Liver (tissue), 9 donors: ENCODE measurements around the gene TRIM36. TPM values are rescaled to one million over a fixed set of nuclear protein-coding genes. Genes with fewer than 3 reads are reported as not detected.

ENCODE experiments used
- DNase-seq: peaks from one replicate; pipeline ENCODE4 v3.0.0-alpha.2; 2017; ENCODE audit warnings: low spot score
- H3K27ac ChIP-seq, 2 donors: one replicate each; pipeline ENCODE4 v1.7.0; 2013; ENCODE audit warnings: inconsistent platforms in 2 of 2, low read length in 2 of 2, control low read depth in 1 of 2, low read depth in 1 of 2, mild to moderate bottlenecking in 1 of 2
- H3K27me3 ChIP-seq, 4 donors: one replicate each; pipeline versions ENCODE4 v1.6.1 to v1.7.0; 2013; ENCODE audit warnings: low read length in 3 of 4, inconsistent platforms in 1 of 4, mild to moderate bottlenecking in 1 of 4, moderate library complexity in 1 of 4; ENCODE audit not compliant: control insufficient read depth in 4 of 4, insufficient read depth in 4 of 4
- H3K36me3 ChIP-seq, 4 donors: one replicate each; pipeline versions ENCODE4 v1.6.1 to v1.7.0; 2013; ENCODE audit warnings: low read length in 3 of 4, mild to moderate bottlenecking in 3 of 4, low read depth in 1 of 4, moderate library complexity in 1 of 4; ENCODE audit not compliant: control insufficient read depth in 4 of 4, insufficient read depth in 3 of 4
- H3K4me1 ChIP-seq, 4 donors: one replicate each; pipeline versions ENCODE4 v1.6.1 to v1.7.0; 2013; ENCODE audit warnings: low read length in 3 of 4, mild to moderate bottlenecking in 3 of 4, moderate library complexity in 1 of 4; ENCODE audit not compliant: control insufficient read depth in 4 of 4, insufficient read depth in 4 of 4
- H3K4me3 ChIP-seq, 3 donors: one replicate each; pipeline versions ENCODE4 v1.6.1 to v1.7.0; 2013; ENCODE audit warnings: low read length in 3 of 3, control low read depth in 1 of 3, low read depth in 1 of 3, mild to moderate bottlenecking in 1 of 3
- H3K9ac ChIP-seq, 2 donors: one replicate each; pipeline ENCODE4 v1.7.0; 2013; ENCODE audit warnings: low read length in 2 of 2, mild to moderate bottlenecking in 2 of 2, moderate library complexity in 2 of 2, control low read depth in 1 of 2, low read depth in 1 of 2
- H3K9me3 ChIP-seq, 4 donors: one replicate each; pipeline versions ENCODE4 v1.6.1 to v1.7.0; 2013; ENCODE audit warnings: low read length in 3 of 4; ENCODE audit not compliant: control insufficient read depth in 4 of 4
- EGR1 ChIP-seq, 2 donors: IDR thresholded peaks; 2 replicates each; pipeline ENCODE4 v1.6.1; 2016 to 2018; ENCODE audit warnings: antibody characterized with exemption in 2 of 2, low read depth in 2 of 2
- FOXA1 ChIP-seq: IDR thresholded peaks from 2 replicates; pipeline ENCODE4 v1.6.1; 2016; ENCODE audit warnings: antibody characterized with exemption
- FOXA2 ChIP-seq: IDR thresholded peaks from 2 replicates; pipeline ENCODE4 v1.6.1; 2016; ENCODE audit warnings: antibody characterized with exemption
- GABPA ChIP-seq, 2 donors: IDR thresholded peaks in 1 of 2; conservative IDR thresholded peaks in 1 of 2; 2 replicates each; pipeline ENCODE4 v1.6.1; 2016; ENCODE audit warnings: antibody characterized with exemption in 2 of 2, mild to moderate bottlenecking in 1 of 2, moderate library complexity in 1 of 2
- HNF4A ChIP-seq, 2 donors: conservative IDR thresholded peaks; 2 replicates each; pipeline ENCODE4 v1.6.1; 2016; ENCODE audit warnings: antibody characterized with exemption in 2 of 2, mild to moderate bottlenecking in 2 of 2
- HNF4G ChIP-seq: IDR thresholded peaks from 2 replicates; pipeline ENCODE4 v1.6.1; 2016; ENCODE audit warnings: antibody characterized with exemption
- JUND ChIP-seq, 2 donors: IDR thresholded peaks; 2 replicates each; pipeline ENCODE4 v1.6.1; 2016; ENCODE audit warnings: antibody characterized with exemption in 2 of 2
- NR2F2 ChIP-seq: IDR thresholded peaks from 2 replicates; pipeline ENCODE4 v1.6.1; 2016; ENCODE audit warnings: antibody characterized with exemption
- RAD21 ChIP-seq, 2 donors: IDR thresholded peaks; 2 replicates each; pipeline ENCODE4 v1.6.1; 2016; ENCODE audit warnings: antibody characterized with exemption in 2 of 2, mild to moderate bottlenecking in 2 of 2
- RXRA ChIP-seq, 2 donors: IDR thresholded peaks; 2 replicates each; pipeline ENCODE4 v1.6.1; 2017 to 2018; ENCODE audit warnings: antibody characterized with exemption in 2 of 2, mild to moderate bottlenecking in 1 of 2
- SP1 ChIP-seq: IDR thresholded peaks from 2 replicates; pipeline ENCODE4 v1.6.1; 2018; ENCODE audit warnings: antibody characterized with exemption, mild to moderate bottlenecking
- TAF1 ChIP-seq: conservative IDR thresholded peaks from 2 replicates; pipeline ENCODE4 v1.6.1; 2016; ENCODE audit warnings: antibody characterized with exemption, mild to moderate bottlenecking
- YY1 ChIP-seq: IDR thresholded peaks from 2 replicates; pipeline ENCODE4 v1.6.1; 2016; ENCODE audit warnings: antibody characterized with exemption, mild to moderate bottlenecking
- WGBS: extraction: QIAGEN DNeasy Blood & Tissue Kit; methylation state at CpG from one replicate; pipeline ENCODE4 v1.1.7; 2013; 5-methylcytosine and 5-hydroxymethylcytosine counted together
- polyA plus RNA-seq, 2 donors: library from polyadenylated mRNA; stranded (reverse) in 1 of 2; unstranded in 1 of 2; fragments of 200-250 nt in 1 of 2; fragments of >200 nt in 1 of 2; fragmentation: Nextera tagmentation in 1 of 2; extraction: Ambion mirVana in 1 of 2; gene quantifications; one replicate each; pipeline versions ENCODE4 v1.2.1 to v1.2.3, GENCODE V29; 2013 to 2015
- total RNA-seq, 2 donors: library from RNA; depleted of rRNA; stranded (reverse); fragments of >200 nt; gene quantifications; one replicate each; pipeline ENCODE4 v1.2.3, GENCODE V29; 2014
- TF ChIP-seq, protein P1 (sequence below): IDR thresholded peaks from 2 replicates; pipeline ENCODE4 v1.6.1; 2016; ENCODE audit warnings: antibody characterized with exemption
- TF ChIP-seq, protein P2 (sequence below): fragments of 150-350 bp; IDR thresholded peaks from 2 replicates; pipeline ENCODE4 v1.5.1; 2017; ENCODE audit warnings: improper control_type of control experiment, low read depth, low read length; ENCODE audit not compliant: missing input control
- TF ChIP-seq, protein P3 (sequence below): IDR thresholded peaks from 2 replicates; pipeline ENCODE4 v1.6.1; 2016; ENCODE audit warnings: antibody characterized with exemption
- TF ChIP-seq, protein P4 (sequence below): IDR thresholded peaks from 2 replicates; pipeline ENCODE4 v1.6.1; 2016; ENCODE audit warnings: antibody characterized with exemption, mild to moderate bottlenecking
- TF ChIP-seq, protein P5 (sequence below): IDR thresholded peaks from 2 replicates; pipeline ENCODE4 v1.6.1; 2016; ENCODE audit warnings: antibody characterized with exemption
- donor health status: healthy.
- donor health status: healthy.
- donor health status: healthy.
- donor health status: healthy.
- donor health status: healthy.

Gene TRIM36
- total and polyA plus RNA-seq, 4 donors, result 0.16 to 0.47 (median 0.22) TPM

DNA sequence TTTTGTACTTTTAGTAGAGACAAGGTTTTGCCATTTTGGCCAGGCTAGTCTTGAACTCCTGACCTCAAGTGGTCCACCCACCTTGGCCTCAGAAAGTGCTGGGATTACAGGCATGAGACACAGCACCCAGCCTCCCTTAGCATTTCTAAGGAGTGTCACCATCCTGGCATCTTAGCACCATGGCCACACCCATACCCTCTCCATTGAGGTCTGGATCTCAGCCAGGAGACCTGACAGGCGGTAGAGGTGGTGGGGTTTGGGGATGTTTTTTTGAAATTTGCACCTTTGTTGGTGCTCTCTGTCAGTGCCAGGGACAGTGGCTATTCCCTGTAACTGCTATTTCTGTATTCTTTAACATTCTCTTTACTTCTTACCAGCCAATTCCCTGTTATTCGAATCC, 72.5 kb downstream of the TRIM36 start:
- Histone ChIP-seq H3K27me3 (peaks cover 0 to 2% (median 0%) of the 10 kb centered on the region in 4 donors), H3K9me3 (no peaks in the 10 kb centered on the region), H3K4me1 (no peaks in the 10 kb centered on the region), H3K4me3 (no peak overlapping the region), H3K27ac (no peak overlapping the region), H3K9ac (no peak overlapping the region), H3K36me3 (no peaks in the 10 kb centered on the region)
- DNase-seq, result no peak
- WGBS, result 60% methylated on average over 2 of the region's 2 CpGs
- TF ChIP-seq NR2F2, result no peak
- TF ChIP-seq TAF1, result no peak
- TF ChIP-seq, protein P1, sequence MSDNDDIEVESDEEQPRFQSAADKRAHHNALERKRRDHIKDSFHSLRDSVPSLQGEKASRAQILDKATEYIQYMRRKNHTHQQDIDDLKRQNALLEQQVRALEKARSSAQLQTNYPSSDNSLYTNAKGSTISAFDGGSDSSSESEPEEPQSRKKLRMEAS, result no peak
- no peak for TF ChIP-seq JUND (IDR thresholded peaks at IDR 0.05)
- no peak for TF ChIP-seq SP1
- no peak for TF ChIP-seq HNF4A (conservative IDR thresholded peaks at IDR 0.05)
- TF ChIP-seq EGR1 (IDR thresholded peaks at IDR 0.05; ENCODE audit: low read depth in 2 of 2), result no peak
- TF ChIP-seq FOXA1, result no peak
- no peak for TF ChIP-seq HNF4G
- TF ChIP-seq RXRA (IDR thresholded peaks at IDR 0.05), result no peak
- TF ChIP-seq, protein P2, sequence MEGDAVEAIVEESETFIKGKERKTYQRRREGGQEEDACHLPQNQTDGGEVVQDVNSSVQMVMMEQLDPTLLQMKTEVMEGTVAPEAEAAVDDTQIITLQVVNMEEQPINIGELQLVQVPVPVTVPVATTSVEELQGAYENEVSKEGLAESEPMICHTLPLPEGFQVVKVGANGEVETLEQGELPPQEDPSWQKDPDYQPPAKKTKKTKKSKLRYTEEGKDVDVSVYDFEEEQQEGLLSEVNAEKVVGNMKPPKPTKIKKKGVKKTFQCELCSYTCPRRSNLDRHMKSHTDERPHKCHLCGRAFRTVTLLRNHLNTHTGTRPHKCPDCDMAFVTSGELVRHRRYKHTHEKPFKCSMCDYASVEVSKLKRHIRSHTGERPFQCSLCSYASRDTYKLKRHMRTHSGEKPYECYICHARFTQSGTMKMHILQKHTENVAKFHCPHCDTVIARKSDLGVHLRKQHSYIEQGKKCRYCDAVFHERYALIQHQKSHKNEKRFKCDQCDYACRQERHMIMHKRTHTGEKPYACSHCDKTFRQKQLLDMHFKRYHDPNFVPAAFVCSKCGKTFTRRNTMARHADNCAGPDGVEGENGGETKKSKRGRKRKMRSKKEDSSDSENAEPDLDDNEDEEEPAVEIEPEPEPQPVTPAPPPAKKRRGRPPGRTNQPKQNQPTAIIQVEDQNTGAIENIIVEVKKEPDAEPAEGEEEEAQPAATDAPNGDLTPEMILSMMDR, result no peak
- TF ChIP-seq, protein P3, sequence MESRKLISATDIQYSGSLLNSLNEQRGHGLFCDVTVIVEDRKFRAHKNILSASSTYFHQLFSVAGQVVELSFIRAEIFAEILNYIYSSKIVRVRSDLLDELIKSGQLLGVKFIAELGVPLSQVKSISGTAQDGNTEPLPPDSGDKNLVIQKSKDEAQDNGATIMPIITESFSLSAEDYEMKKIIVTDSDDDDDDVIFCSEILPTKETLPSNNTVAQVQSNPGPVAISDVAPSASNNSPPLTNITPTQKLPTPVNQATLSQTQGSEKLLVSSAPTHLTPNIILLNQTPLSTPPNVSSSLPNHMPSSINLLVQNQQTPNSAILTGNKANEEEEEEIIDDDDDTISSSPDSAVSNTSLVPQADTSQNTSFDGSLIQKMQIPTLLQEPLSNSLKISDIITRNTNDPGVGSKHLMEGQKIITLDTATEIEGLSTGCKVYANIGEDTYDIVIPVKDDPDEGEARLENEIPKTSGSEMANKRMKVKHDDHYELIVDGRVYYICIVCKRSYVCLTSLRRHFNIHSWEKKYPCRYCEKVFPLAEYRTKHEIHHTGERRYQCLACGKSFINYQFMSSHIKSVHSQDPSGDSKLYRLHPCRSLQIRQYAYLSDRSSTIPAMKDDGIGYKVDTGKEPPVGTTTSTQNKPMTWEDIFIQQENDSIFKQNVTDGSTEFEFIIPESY, result no peak
- TF ChIP-seq, protein P4, sequence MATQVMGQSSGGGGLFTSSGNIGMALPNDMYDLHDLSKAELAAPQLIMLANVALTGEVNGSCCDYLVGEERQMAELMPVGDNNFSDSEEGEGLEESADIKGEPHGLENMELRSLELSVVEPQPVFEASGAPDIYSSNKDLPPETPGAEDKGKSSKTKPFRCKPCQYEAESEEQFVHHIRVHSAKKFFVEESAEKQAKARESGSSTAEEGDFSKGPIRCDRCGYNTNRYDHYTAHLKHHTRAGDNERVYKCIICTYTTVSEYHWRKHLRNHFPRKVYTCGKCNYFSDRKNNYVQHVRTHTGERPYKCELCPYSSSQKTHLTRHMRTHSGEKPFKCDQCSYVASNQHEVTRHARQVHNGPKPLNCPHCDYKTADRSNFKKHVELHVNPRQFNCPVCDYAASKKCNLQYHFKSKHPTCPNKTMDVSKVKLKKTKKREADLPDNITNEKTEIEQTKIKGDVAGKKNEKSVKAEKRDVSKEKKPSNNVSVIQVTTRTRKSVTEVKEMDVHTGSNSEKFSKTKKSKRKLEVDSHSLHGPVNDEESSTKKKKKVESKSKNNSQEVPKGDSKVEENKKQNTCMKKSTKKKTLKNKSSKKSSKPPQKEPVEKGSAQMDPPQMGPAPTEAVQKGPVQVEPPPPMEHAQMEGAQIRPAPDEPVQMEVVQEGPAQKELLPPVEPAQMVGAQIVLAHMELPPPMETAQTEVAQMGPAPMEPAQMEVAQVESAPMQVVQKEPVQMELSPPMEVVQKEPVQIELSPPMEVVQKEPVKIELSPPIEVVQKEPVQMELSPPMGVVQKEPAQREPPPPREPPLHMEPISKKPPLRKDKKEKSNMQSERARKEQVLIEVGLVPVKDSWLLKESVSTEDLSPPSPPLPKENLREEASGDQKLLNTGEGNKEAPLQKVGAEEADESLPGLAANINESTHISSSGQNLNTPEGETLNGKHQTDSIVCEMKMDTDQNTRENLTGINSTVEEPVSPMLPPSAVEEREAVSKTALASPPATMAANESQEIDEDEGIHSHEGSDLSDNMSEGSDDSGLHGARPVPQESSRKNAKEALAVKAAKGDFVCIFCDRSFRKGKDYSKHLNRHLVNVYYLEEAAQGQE, result no peak
- no peak for TF ChIP-seq FOXA2
- TF ChIP-seq, protein P5, sequence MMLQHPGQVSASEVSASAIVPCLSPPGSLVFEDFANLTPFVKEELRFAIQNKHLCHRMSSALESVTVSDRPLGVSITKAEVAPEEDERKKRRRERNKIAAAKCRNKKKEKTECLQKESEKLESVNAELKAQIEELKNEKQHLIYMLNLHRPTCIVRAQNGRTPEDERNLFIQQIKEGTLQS, result no peak
- TF ChIP-seq RAD21 (IDR thresholded peaks at IDR 0.05), result no peak
- no peak for TF ChIP-seq YY1
- TF ChIP-seq GABPA (IDR thresholded peaks at IDR 0.05 in 1 of 2, conservative IDR thresholded peaks at IDR 0.05 in 1 of 2), result no peak
